HAP-1 (cell line): ENCODE measurements around the gene XPC.
A peak's percentile ranks its signal among the peaks of the same experiment; 100 is the strongest.
"Not testable (repeated sequence)": the region's sequence is repeated elsewhere in the genome, so short reads cannot be mapped to it uniquely, and the experiment has no call there.

Source experiments
- DNase-seq, 2 experiments: peaks; one replicate each; pipeline ENCODE4 v3.0.0-alpha.2; 2016 to 2020; ENCODE audit warnings: low spot score in 2 of 2
- H3K27me3 ChIP-seq: fragments of 250-450 bp; sonication (Bioruptor Pico); 2 replicates; pipeline ENCODE4 v1.5.1; 2020; ENCODE audit warnings: low read depth, mild to moderate bottlenecking, moderate library complexity
- H3K36me3 ChIP-seq: fragments of 250-450 bp; sonication (Bioruptor Pico); replicated peaks from 2 replicates; pipeline ENCODE4 v1.5.1; 2020; ENCODE audit warnings: mild to moderate bottlenecking
- H3K4me1 ChIP-seq: fragments of 250-450 bp; sonication (Bioruptor Pico); 2 replicates; pipeline ENCODE4 v1.5.1; 2020; ENCODE audit warnings: mild to moderate bottlenecking
- H3K4me3 ChIP-seq: fragments of 250-450 bp; sonication (Bioruptor Pico); 2 replicates; pipeline ENCODE4 v1.5.1; 2020; ENCODE audit warnings: mild to moderate bottlenecking, moderate library complexity
- H3K9me3 ChIP-seq: fragments of 250-450 bp; sonication (Bioruptor Pico); 2 replicates; pipeline ENCODE4 v1.5.1; 2020; ENCODE audit warnings: mild to moderate bottlenecking, moderate library complexity
- in situ Hi-C: fragments of 300-500 bp; cut with MboI; formaldehyde crosslinking; loops from 3 replicates; pipeline ENCODE4 v1.14.3; 2020; ENCODE audit warnings: low sequenced_read_pairs, inconsistent platforms, mixed read lengths

The XPC gene

GRCh38 chr3:14126017-14126886 is 52.1 kb downstream of the XPC start:
- in situ Hi-C loops = loop anchor here (5.0 to 10.0 kb wide), 2 partner anchors 121 to 229 kb away; no protein-coding TSS in a partner anchor
- no peak for DNase-seq
- H3K4me3 ChIP-seq = peak overlapping the region; percentile 87
- H3K36me3 ChIP-seq = peaks cover 24% of the 10 kb centered on the region
- H3K27me3 ChIP-seq = no peaks in the 10 kb centered on the region
- peaks cover 10% of the 10 kb centered on the region for H3K4me1 ChIP-seq
- H3K9me3 ChIP-seq = no peaks in the 10 kb centered on the region

- peaks cover 10% of the 10 kb centered on the region for H3K4me1 ChIP-seq
- in situ Hi-C loops = loop anchor here (5.0 to 10.0 kb wide), 2 partner anchors 121 to 228 kb away; no protein-coding TSS in a partner anchor
- peak overlapping the region; percentile 87 for H3K4me3 ChIP-seq
- H3K9me3 ChIP-seq = no peaks in the 10 kb centered on the region
- DNase-seq = peak; percentile 72 to 76
- H3K27me3 ChIP-seq = no peaks in the 10 kb centered on the region
- peaks cover 18% of the 10 kb centered on the region for H3K36me3 ChIP-seq
These were observed 53.0 kb downstream of the XPC start for GRCh38 chr3:14125193-14126016.

GRCh38 chr3:14124615-14125192 is 53.7 kb downstream of the XPC start, which contains the start of the genes CHCHD4 and TMEM43:
Gene CHCHD4 (minus strand): TSS chr3:14124870. CDS start chr3:14124676, 194 bp downstream.
Gene TMEM43 (plus strand): TSS chr3:14125052. CDS start chr3:14125194, 142 bp downstream.
- peak; percentile 97 to 98 for DNase-seq
- H3K9me3 ChIP-seq = no peaks in the 10 kb centered on the region
- no peaks in the 10 kb centered on the region for H3K27me3 ChIP-seq
- H3K36me3 ChIP-seq = peaks cover 14% of the 10 kb centered on the region
- peaks cover 10% of the 10 kb centered on the region for H3K4me1 ChIP-seq
- peak within 1 kb of the TSS; percentile 87 for H3K4me3 ChIP-seq
- in situ Hi-C loops = loop anchor here (5.0 to 25.0 kb wide), 3 partner anchors 120 to 462 kb away; no protein-coding TSS in a partner anchor

- H3K4me1 ChIP-seq = peaks cover 10% of the 10 kb centered on the region
- H3K4me3 ChIP-seq = peak overlapping the region; percentile 87
- in situ Hi-C loops = loop anchor here (10.0 to 25.0 kb wide), 2 partner anchors 119 to 462 kb away; no protein-coding TSS in a partner anchor
- peaks cover 18% of the 10 kb centered on the region for H3K36me3 ChIP-seq
- no peaks in the 10 kb centered on the region for H3K27me3 ChIP-seq
- H3K9me3 ChIP-seq = no peaks in the 10 kb centered on the region
- peak; percentile 17 to 64 for DNase-seq
These were observed 54.2 kb downstream of the XPC start for GRCh38 chr3:14124223-14124614.

GRCh38 chr3:14123308-14124222 is 54.8 kb downstream of the XPC start:
- Histone ChIP-seq H3K9me3 (no peaks in the 10 kb centered on the region), H3K36me3 (peaks cover 13% of the 10 kb centered on the region), H3K4me3 (peak overlapping the region; percentile 87), H3K4me1 (peaks cover 10% of the 10 kb centered on the region), H3K27me3 (no peaks in the 10 kb centered on the region)
- in situ Hi-C loops = loop anchor here (10.0 to 25.0 kb wide), 2 partner anchors 119 to 461 kb away; no protein-coding TSS in a partner anchor
- DNase-seq = no peak

- in situ Hi-C loops = loop anchor here (10.0 to 25.0 kb wide), 2 partner anchors 118 to 460 kb away; no protein-coding TSS in a partner anchor
- H3K4me1 ChIP-seq = peaks cover 10% of the 10 kb centered on the region
- H3K9me3 ChIP-seq = no peaks in the 10 kb centered on the region
- H3K27me3 ChIP-seq = no peaks in the 10 kb centered on the region
- no peak overlapping the region for H3K4me3 ChIP-seq
- peaks cover 6% of the 10 kb centered on the region; the same call in 1 of the 2 replicates for H3K36me3 ChIP-seq
- DNase-seq = no peak
These were observed 56.1 kb downstream of the XPC start for GRCh38 chr3:14122301-14122700.

GRCh38 chr3:14121859-14122258 is 56.5 kb downstream of the XPC start:
- no peak for DNase-seq
- H3K4me3 ChIP-seq = no peak overlapping the region
- no peaks in the 10 kb centered on the region for H3K9me3 ChIP-seq
- H3K36me3 ChIP-seq = peaks cover 6% of the 10 kb centered on the region; the same call in 1 of the 2 replicates
- no peaks in the 10 kb centered on the region for H3K27me3 ChIP-seq
- in situ Hi-C loops = loop anchor here (10.0 to 25.0 kb wide), 2 partner anchors 117 to 460 kb away; no protein-coding TSS in a partner anchor
- H3K4me1 ChIP-seq = peaks cover 10% of the 10 kb centered on the region

- not testable (repeated sequence) for H3K9me3 ChIP-seq, DNase-seq, H3K4me1 ChIP-seq, H3K36me3 ChIP-seq, H3K27me3 ChIP-seq, H3K4me3 ChIP-seq
- in situ Hi-C loops = loop anchor here (10.0 to 25.0 kb wide), 2 partner anchors 116 to 459 kb away; no protein-coding TSS in a partner anchor
These were observed 57.4 kb downstream of the XPC start for GRCh38 chr3:14120921-14121448.

- DNase-seq = no peak
- peaks cover 15% of the 10 kb centered on the region for H3K36me3 ChIP-seq
- no peaks in the 10 kb centered on the region for H3K9me3 ChIP-seq
- H3K4me3 ChIP-seq = no peak overlapping the region
- no peaks in the 10 kb centered on the region for H3K27me3 ChIP-seq
- H3K4me1 ChIP-seq = peaks cover 4% of the 10 kb centered on the region; the same call in 1 of the 2 replicates
- in situ Hi-C loops = loop anchor here (10.0 to 25.0 kb wide), 2 partner anchors 116 to 458 kb away; no protein-coding TSS in a partner anchor
These were observed 58.1 kb downstream of the XPC start for GRCh38 chr3:14120111-14120920.

GRCh38 chr3:14119651-14120050 is 58.8 kb downstream of the XPC start:
- Histone ChIP-seq H3K4me3 (no peak overlapping the region), H3K36me3 (peaks cover 22% of the 10 kb centered on the region), H3K9me3 (no peaks in the 10 kb centered on the region), H3K4me1 (peaks cover 4% of the 10 kb centered on the region; the same call in 1 of the 2 replicates), H3K27me3 (no peaks in the 10 kb centered on the region)
- DNase-seq = no peak
- in situ Hi-C loops = loop anchor here (10.0 to 25.0 kb wide), 2 partner anchors 115 to 457 kb away; no protein-coding TSS in a partner anchor
